ENCODE measurements around the gene KCNH1. TPM values are rescaled to one million over a fixed set of nuclear protein-coding genes. Genes with fewer than 3 reads are reported as not detected.

KCNH1 gene
- total and polyA plus RNA-seq, 2 of the 4 experiments (the other 2 are of a cell fraction): 0.27 to 0.54 TPM

DNA sequence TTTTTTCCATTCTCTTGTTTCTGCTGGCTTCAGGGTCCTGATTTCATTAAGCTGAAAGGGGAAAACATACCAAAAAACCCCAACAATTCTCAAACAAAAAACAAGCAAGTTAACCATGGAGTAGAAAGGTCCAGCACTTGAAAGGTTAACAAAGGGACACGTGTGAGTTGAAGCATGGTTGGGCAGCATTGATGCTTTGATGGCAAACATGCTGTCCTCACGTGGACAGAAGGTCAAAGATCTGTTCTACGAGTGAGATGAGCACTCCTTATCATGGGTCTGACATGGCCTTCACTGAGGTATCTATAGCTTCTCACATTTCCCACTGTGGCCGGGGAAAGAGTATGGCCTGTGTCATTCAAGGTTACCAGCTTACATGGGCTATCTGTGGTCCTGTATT is 410.3 kb downstream of the KCNH1 start:
- Histone ChIP-seq H3K79me1 (ENCODE audit: low read depth in 1 of 2, low read length in 2 of 2) (no peaks in the 10 kb centered on the region), H3K56ac (ENCODE audit: extremely low read depth, insufficient read depth, low read length) (no peak overlapping the region), H2BK20ac (ENCODE audit: low read depth, low read length) (no peak overlapping the region), H2BK5ac (ENCODE audit: low read depth, low read length, poor library complexity, severe bottlenecking) (no peak overlapping the region), H4K8ac (ENCODE audit: low read depth in 2 of 2, low read length in 2 of 2) (no peak overlapping the region), H3K18ac (ENCODE audit: low read depth, low read length) (no peak overlapping the region), H3K14ac (replicated peaks; ENCODE audit: low read depth, low read length) (no peak overlapping the region), H3K36me3 (ENCODE audit: control insufficient read depth, insufficient read depth, low read length) (no peaks in the 10 kb centered on the region), H2AK5ac (ENCODE audit: low read depth, low read length) (no peak overlapping the region), H4K20me1 (ENCODE audit: insufficient read depth, low read length) (no peaks in the 10 kb centered on the region), H3K4me3 (ENCODE audit: insufficient read depth, low read depth, low read length) (no peak overlapping the region), H4K5ac (ENCODE audit: low read depth, low read length) (no peak overlapping the region), H4K91ac (ENCODE audit: insufficient read depth, low read depth, low read length) (no peak overlapping the region), H2AK9ac (replicated peaks; ENCODE audit: low read depth, low read length, poor library complexity) (no peak overlapping the region), H3K27ac (ENCODE audit: insufficient read depth, low read length) (no peak overlapping the region), H3K4me1 (ENCODE audit: control insufficient read depth, insufficient read depth, low read length) (no peaks in the 10 kb centered on the region), H3K27me3 (ENCODE audit: control insufficient read depth, insufficient read depth, low read length) (no peaks in the 10 kb centered on the region), H2BK120ac (ENCODE audit: low read depth, low read length) (no peak overlapping the region), H3K9me3 (ENCODE audit: control insufficient read depth, insufficient read depth, low read length) (no peaks in the 10 kb centered on the region), H3K23ac (ENCODE audit: low read depth, low read length) (no peak overlapping the region), H2AFZ (replicated peaks; ENCODE audit: low read length, poor library complexity) (no peak overlapping the region), H3K9ac (ENCODE audit: low read depth, low read length) (no peak overlapping the region), H3K4ac (ENCODE audit: low read depth, low read length) (no peak overlapping the region), H2BK15ac (ENCODE audit: low read depth, low read length) (no peak overlapping the region), H3K9me1 (ENCODE audit: insufficient read depth, low read length) (no peaks in the 10 kb centered on the region), H3K4me2 (ENCODE audit: low read depth, low read length) (no peak overlapping the region)
- dilution Hi-C loops (cut with HindIII; ENCODE audit: low sequenced_read_pairs, unreplicated experiment) (no loop called here), in situ Hi-C loops (cut with MboI; ENCODE audit: low sequenced_read_pairs) (no loop called here), intact Hi-C loops (cut with micrococcal nuclease) (no loop called here)
- ChIA-PET CTCF (no interaction called here), POLR2A (ENCODE audit: unreplicated experiment) (no interaction called here)
- no peak for DNase-seq
- no TSS peak for BruUV-seq (replicated peaks)
- ATAC-seq (ENCODE audit: low read depth): no peak
- no CpG with 5 or more reads among the region's 4 CpGs for WGBS, 2 experiments (ENCODE audit: extremely low coverage in 2 of 2, insufficient read length in 1 of 2)
- TF ChIP-seq, protein P1, sequence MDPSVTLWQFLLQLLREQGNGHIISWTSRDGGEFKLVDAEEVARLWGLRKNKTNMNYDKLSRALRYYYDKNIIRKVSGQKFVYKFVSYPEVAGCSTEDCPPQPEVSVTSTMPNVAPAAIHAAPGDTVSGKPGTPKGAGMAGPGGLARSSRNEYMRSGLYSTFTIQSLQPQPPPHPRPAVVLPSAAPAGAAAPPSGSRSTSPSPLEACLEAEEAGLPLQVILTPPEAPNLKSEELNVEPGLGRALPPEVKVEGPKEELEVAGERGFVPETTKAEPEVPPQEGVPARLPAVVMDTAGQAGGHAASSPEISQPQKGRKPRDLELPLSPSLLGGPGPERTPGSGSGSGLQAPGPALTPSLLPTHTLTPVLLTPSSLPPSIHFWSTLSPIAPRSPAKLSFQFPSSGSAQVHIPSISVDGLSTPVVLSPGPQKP (IDR thresholded peaks at IDR 0.05; ENCODE audit: borderline replicate concordance, low read depth, low read length): no peak
- no peak for TF ChIP-seq RCOR1 (IDR thresholded peaks at IDR 0.05; ENCODE audit: insufficient replicate concordance, low read length)
- TF ChIP-seq, protein P2, sequence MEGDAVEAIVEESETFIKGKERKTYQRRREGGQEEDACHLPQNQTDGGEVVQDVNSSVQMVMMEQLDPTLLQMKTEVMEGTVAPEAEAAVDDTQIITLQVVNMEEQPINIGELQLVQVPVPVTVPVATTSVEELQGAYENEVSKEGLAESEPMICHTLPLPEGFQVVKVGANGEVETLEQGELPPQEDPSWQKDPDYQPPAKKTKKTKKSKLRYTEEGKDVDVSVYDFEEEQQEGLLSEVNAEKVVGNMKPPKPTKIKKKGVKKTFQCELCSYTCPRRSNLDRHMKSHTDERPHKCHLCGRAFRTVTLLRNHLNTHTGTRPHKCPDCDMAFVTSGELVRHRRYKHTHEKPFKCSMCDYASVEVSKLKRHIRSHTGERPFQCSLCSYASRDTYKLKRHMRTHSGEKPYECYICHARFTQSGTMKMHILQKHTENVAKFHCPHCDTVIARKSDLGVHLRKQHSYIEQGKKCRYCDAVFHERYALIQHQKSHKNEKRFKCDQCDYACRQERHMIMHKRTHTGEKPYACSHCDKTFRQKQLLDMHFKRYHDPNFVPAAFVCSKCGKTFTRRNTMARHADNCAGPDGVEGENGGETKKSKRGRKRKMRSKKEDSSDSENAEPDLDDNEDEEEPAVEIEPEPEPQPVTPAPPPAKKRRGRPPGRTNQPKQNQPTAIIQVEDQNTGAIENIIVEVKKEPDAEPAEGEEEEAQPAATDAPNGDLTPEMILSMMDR (conservative IDR thresholded peaks at IDR 0.05; ENCODE audit: low read depth, low read length): no peak
- TF ChIP-seq MXI1 (IDR thresholded peaks at IDR 0.05; ENCODE audit: borderline replicate concordance, low read depth, low read length): no peak
- TF ChIP-seq MAFK (IDR thresholded peaks at IDR 0.05; ENCODE audit: low read depth, low read length): no peak
- TF ChIP-seq BHLHE40 (IDR thresholded peaks at IDR 0.05; ENCODE audit: low read depth, low read length): no peak
- no peak for TF ChIP-seq SMC3 (IDR thresholded peaks at IDR 0.05; ENCODE audit: low read depth, low read length)
- no peak for TF ChIP-seq POLR2A (IDR thresholded peaks at IDR 0.05; ENCODE audit: low read depth, low read length)
- no peak for TF ChIP-seq RAD21 (IDR thresholded peaks at IDR 0.05; ENCODE audit: low read length)
- TF ChIP-seq, protein P3, sequence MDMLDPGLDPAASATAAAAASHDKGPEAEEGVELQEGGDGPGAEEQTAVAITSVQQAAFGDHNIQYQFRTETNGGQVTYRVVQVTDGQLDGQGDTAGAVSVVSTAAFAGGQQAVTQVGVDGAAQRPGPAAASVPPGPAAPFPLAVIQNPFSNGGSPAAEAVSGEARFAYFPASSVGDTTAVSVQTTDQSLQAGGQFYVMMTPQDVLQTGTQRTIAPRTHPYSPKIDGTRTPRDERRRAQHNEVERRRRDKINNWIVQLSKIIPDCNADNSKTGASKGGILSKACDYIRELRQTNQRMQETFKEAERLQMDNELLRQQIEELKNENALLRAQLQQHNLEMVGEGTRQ (IDR thresholded peaks at IDR 0.05; ENCODE audit: low read depth, low read length): no peak
- TF ChIP-seq CHD1 (IDR thresholded peaks at IDR 0.05; ENCODE audit: low read depth, low read length): no peak
- TF ChIP-seq RFX5 (IDR thresholded peaks at IDR 0.05; ENCODE audit: low read depth, low read length): no peak
- no peak for TF ChIP-seq NFE2L2 (IDR thresholded peaks at IDR 0.05; ENCODE audit: low read depth, low read length)
- TF ChIP-seq MAZ (IDR thresholded peaks at IDR 0.05; ENCODE audit: borderline replicate concordance, low read depth, low read length): no peak
- TF ChIP-seq CEBPB (IDR thresholded peaks at IDR 0.05; ENCODE audit: low read depth, low read length): no peak
